Natural killer cell (primary cell): Measurements from ENCODE around the gene FAHD2A. TPM values are rescaled to one million over a fixed set of nuclear protein-coding genes. Genes with fewer than 3 reads are reported as not detected.
"Not testable (repeated sequence)": the region's sequence is repeated elsewhere in the genome, so short reads cannot be mapped to it uniquely, and the experiment has no call there.

Source experiments
- ATAC-seq, 3 donors: fragments of 150-1000 bp in 2 of 3; fragments of 200-7000 bp in 1 of 3; cut with Tn5 transposase; 1 replicate in 1 of 3; 2 replicates in 2 of 3; pipeline ENCODE4 v1.10.0; 2021; ENCODE audit warnings: mild to moderate bottlenecking in 2 of 3, moderate library complexity in 2 of 3
- DNase-seq, 2 donors: peaks; one replicate each; pipeline versions ENCODE4 v3.0.0 to v3.0.0-alpha.2; 2013 to 2021; ENCODE audit warnings: mixed read lengths in 1 of 2
- H3K27ac ChIP-seq: one replicate; pipeline ENCODE4 v1.5.1; 2013; ENCODE audit warnings: mild to moderate bottlenecking, low read length
- H3K27me3 ChIP-seq: one replicate; pipeline ENCODE4 v1.6.1; 2013; ENCODE audit warnings: low read length; ENCODE audit not compliant: control insufficient read depth, insufficient read depth
- H3K36me3 ChIP-seq: one replicate; pipeline ENCODE4 v1.6.1; 2013; ENCODE audit warnings: low read length; ENCODE audit not compliant: control insufficient read depth, insufficient read depth
- H3K4me1 ChIP-seq: one replicate; pipeline ENCODE4 v1.6.1; 2013; ENCODE audit warnings: low read length; ENCODE audit not compliant: control insufficient read depth, insufficient read depth
- H3K4me3 ChIP-seq: one replicate; pipeline ENCODE4 v1.5.1; 2013; ENCODE audit warnings: low read length
- H3K9me3 ChIP-seq: one replicate; pipeline ENCODE4 v1.6.1; 2013; ENCODE audit warnings: low read length; ENCODE audit not compliant: control insufficient read depth, insufficient read depth
- H3K27ac Mint-ChIP-seq, 2 donors: one replicate each; pipeline ENCODE4 v1.8.0; 2022; ENCODE audit warnings: mild to moderate bottlenecking in 2 of 2, mixed read lengths in 2 of 2, moderate library complexity in 1 of 2
- H3K27me3 Mint-ChIP-seq, 2 donors: one replicate each; pipeline ENCODE4 v1.8.0; 2022; ENCODE audit warnings: low read depth in 2 of 2, mixed read lengths in 2 of 2
- H3K36me3 Mint-ChIP-seq: one replicate; pipeline ENCODE4 v1.8.0; 2022; ENCODE audit warnings: mixed read lengths
- H3K4me1 Mint-ChIP-seq, 2 donors: one replicate each; pipeline ENCODE4 v1.8.0; 2022; ENCODE audit warnings: mixed read lengths in 2 of 2
- H3K4me3 Mint-ChIP-seq: one replicate; pipeline ENCODE4 v1.8.0; 2022; ENCODE audit warnings: mild to moderate bottlenecking, moderate library complexity, mixed read lengths
- H3K9me3 Mint-ChIP-seq, 2 donors: one replicate each; pipeline ENCODE4 v1.8.0; 2022; ENCODE audit warnings: mixed read lengths in 2 of 2
- WGBS: methylation state at CpG from one replicate; pipeline ENCODE4 v1.1.7; 2013; ENCODE audit warnings: missing lambda C conversion rate; ENCODE audit not compliant: insufficient coverage; 5-methylcytosine and 5-hydroxymethylcytosine counted together
- intact Hi-C: fragments of 100-400 bp; cut with micrococcal nuclease; formaldehyde crosslinking; loops from one replicate; pipeline ENCODE4 v1.14.2; 2022
- total RNA-seq, 4 donors: library from RNA; stranded (reverse); fragments of 120-200 nt in 1 of 4; gene quantifications; one replicate each; pipeline versions ENCODE4 v1.2.3 to v1.2.4, GENCODE V29; 2013 to 2022
- TF ChIP-seq, protein P1 (sequence below): fragments of 200-600 bp; IDR thresholded peaks from one replicate; pipeline ENCODE4 v1.8.0; 2022; ENCODE audit warnings: antibody characterized with exemption

FAHD2A gene
- total RNA-seq, 3 donors from 2014 or later (not counting 1 experiment from before 2014, with no cell fraction given), result 21.6 to 25.4 (median 22.0) TPM

DNA sequence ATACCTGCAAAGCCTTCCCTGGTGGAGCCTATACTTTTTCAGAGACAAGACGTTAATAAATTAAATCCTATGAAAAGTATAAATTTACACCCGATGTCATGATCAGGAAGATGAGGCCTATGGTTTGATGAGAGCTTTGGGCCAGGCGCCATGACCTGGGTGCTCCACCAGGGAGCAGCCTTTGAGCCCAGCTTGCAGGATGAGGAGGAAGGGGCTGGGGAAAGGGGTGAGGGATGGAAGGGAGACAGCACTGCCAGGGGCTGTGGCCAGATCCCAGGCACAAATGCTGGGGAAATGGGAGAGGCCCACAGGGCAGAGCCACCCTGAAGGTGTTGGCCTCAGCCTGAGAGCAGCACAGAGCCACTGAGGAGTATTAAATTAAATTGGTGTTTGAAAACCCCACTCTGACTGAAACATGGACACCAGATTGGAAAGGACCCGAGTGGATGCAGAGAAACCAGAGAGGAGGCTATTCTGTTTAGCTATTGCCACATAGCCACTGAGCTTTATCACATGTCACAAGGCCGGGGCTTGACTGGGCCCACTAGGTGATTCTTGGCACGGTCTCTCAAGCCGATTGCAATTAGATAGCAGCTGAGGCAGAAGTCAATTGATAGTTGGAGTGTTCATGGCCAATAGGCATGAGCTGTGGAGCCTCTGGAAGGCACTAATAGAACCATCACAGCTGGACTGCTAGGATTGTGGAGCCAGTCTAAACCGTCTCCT lies 9.6 kb upstream of the FAHD2A start:
- intact Hi-C loops, result no loop called here
- H3K36me3 Mint-ChIP-seq, result no peaks in the 10 kb centered on the region
- Histone ChIP-seq H3K9me3 (no peaks in the 10 kb centered on the region), H3K27me3 (no peaks in the 10 kb centered on the region), H3K36me3 (no peaks in the 10 kb centered on the region), H3K4me1 (peaks cover 6% of the 10 kb centered on the region), H3K27ac (no peak overlapping the region), H3K4me3 (no peak overlapping the region)
- TF ChIP-seq, protein P1, sequence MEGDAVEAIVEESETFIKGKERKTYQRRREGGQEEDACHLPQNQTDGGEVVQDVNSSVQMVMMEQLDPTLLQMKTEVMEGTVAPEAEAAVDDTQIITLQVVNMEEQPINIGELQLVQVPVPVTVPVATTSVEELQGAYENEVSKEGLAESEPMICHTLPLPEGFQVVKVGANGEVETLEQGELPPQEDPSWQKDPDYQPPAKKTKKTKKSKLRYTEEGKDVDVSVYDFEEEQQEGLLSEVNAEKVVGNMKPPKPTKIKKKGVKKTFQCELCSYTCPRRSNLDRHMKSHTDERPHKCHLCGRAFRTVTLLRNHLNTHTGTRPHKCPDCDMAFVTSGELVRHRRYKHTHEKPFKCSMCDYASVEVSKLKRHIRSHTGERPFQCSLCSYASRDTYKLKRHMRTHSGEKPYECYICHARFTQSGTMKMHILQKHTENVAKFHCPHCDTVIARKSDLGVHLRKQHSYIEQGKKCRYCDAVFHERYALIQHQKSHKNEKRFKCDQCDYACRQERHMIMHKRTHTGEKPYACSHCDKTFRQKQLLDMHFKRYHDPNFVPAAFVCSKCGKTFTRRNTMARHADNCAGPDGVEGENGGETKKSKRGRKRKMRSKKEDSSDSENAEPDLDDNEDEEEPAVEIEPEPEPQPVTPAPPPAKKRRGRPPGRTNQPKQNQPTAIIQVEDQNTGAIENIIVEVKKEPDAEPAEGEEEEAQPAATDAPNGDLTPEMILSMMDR, result no peak
- 76% methylated on average over 8 of the region's 8 CpGs for WGBS
- ATAC-seq (no peak), DNase-seq (no peak)
- no peaks in the 10 kb centered on the region for H3K9me3 Mint-ChIP-seq
- no peaks in the 10 kb centered on the region for H3K4me1 Mint-ChIP-seq
- no peak overlapping the region for H3K27ac Mint-ChIP-seq
- H3K27me3 Mint-ChIP-seq, result no peaks in the 10 kb centered on the region
- no peak overlapping the region for H3K4me3 Mint-ChIP-seq

DNA sequence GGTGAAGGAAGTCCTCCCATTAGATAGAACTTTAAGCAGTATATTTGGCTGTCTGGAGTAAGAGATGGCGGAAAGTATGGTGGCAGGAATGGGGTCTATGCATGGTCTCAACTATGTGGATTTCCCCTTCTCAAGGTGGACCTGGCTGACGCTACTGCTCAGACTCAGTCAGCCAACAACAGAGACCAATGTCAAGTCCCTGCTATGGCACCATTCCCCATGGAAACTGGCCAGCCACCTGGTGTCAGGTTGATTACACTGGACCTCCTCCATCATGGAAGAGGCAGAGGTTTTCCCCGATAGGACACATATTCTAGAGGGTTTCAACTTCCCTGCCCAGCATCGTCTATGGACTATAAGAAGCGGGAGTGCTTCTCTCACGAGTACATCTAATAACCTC lies 8.6 kb upstream of the FAHD2A start:
- DNase-seq (no peak), ATAC-seq (no peak)
- H3K4me3 ChIP-seq, result no peak overlapping the region
- Mint-ChIP-seq H3K4me3 (no peak overlapping the region), H3K36me3 (no peaks in the 10 kb centered on the region), H3K4me1 (no peaks in the 10 kb centered on the region), H3K9me3 (no peaks in the 10 kb centered on the region), H3K27ac (no peak overlapping the region), H3K27me3 (no peaks in the 10 kb centered on the region)
- peaks cover 5% of the 10 kb centered on the region for H3K4me1 ChIP-seq
- TF ChIP-seq, protein P1, result no peak
- no peaks in the 10 kb centered on the region for H3K36me3 ChIP-seq
- intact Hi-C loops, result no loop called here
- no peak overlapping the region for H3K27ac ChIP-seq
- H3K27me3 ChIP-seq, result no peaks in the 10 kb centered on the region
- H3K9me3 ChIP-seq, result no peaks in the 10 kb centered on the region
- 97% methylated on average over 6 of the region's 6 CpGs for WGBS

DNA sequence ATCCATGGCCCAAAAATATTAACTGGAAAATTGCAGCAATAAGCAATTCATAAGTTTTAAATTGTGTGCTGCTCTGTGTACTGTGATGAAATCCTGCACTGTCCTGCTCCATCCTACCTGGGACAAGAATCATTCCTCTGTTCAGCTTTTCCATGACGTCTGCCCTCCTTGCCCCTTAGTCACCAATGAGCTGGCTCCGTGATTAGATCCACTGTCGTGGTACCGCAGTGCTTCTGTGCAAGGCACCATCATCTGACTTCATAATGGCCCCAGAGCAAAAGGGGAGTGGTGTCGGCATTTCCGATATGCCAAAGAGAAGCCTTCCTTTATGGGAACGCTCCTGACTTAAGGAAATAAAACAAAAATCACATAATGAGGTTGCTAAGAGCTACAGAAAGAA lies 3.4 kb upstream of the FAHD2A start:
- whole genome bisulfite sequencing, result 98% methylated on average over 7 of the region's 7 CpGs
- Mint-ChIP-seq H3K27me3 (no peaks in the 10 kb centered on the region), H3K4me1 (peaks cover 27 to 28% of the 10 kb centered on the region in 2 donors), H3K27ac (no peak overlapping the region), H3K9me3 (no peaks in the 10 kb centered on the region), H3K36me3 (no peaks in the 10 kb centered on the region), H3K4me3 (no peak overlapping the region)
- no peaks in the 10 kb centered on the region for H3K36me3 ChIP-seq
- H3K27me3 ChIP-seq, result no peaks in the 10 kb centered on the region
- no peak overlapping the region for H3K27ac ChIP-seq
- peaks cover 23% of the 10 kb centered on the region for H3K4me1 ChIP-seq
- no peaks in the 10 kb centered on the region for H3K9me3 ChIP-seq
- intact Hi-C loops, result no loop called here
- ATAC-seq (no peak), DNase-seq (no peak)
- TF ChIP-seq, protein P1, result no peak
- no peak overlapping the region for H3K4me3 ChIP-seq

DNA sequence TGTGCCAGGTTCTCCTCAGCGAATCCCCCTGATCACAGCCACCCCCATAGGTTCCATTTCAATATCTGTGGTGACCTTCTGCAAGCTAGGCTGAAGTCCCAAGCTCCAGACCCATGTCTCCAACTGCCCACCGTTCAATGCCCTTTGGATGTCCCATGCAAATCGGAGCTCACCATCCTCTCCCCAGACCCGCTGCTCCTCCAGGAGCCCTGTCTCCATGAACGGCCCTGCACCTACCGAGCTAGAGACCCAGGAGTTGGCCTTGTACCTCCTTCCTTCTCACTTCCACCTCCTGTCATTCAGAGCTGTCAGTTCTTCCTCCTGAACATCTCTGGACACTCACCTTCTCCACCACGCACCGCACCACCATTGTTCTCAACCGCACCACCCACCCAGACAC lies 1.0 kb upstream of the FAHD2A start:
- TF ChIP-seq, protein P1, result no peak
- no peak for ATAC-seq
- no peaks in the 10 kb centered on the region for H3K36me3 Mint-ChIP-seq
- peak overlapping the region; percentile 97 for H3K27ac Mint-ChIP-seq
- H3K27ac ChIP-seq, result no peak overlapping the region
- H3K27me3 ChIP-seq, result no peaks in the 10 kb centered on the region
- no peaks in the 10 kb centered on the region for H3K9me3 Mint-ChIP-seq
- intact Hi-C loops, result no loop called here
- H3K4me3 Mint-ChIP-seq, result peak overlapping the region; percentile 62
- DNase-seq, result no peak
- no peak overlapping the region for H3K4me3 ChIP-seq
- 84% methylated on average over 9 of the region's 9 CpGs for WGBS
- H3K4me1 ChIP-seq, result peaks cover 23% of the 10 kb centered on the region
- H3K36me3 ChIP-seq, result no peaks in the 10 kb centered on the region
- peaks cover 27 to 29% of the 10 kb centered on the region in 2 donors for H3K4me1 Mint-ChIP-seq
- no peaks in the 10 kb centered on the region for H3K9me3 ChIP-seq
- no peaks in the 10 kb centered on the region for H3K27me3 Mint-ChIP-seq

DNA sequence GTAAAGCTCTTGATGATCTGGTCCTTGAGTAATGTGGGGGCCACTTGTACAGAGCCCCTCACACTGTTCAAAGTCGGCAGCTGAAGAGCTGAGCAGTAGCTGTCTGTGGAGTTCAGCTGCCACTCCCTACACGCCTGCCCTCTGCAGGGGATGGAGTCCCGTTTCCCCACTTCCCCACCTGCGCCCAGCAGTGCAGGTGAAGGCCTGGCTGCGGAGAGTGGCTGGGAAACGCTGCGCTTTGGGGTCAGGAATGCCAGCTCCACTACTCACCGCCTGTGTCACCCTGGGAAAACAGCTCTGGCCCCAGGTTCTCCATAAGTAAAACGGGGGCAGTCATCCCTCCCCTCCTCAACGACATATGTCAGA lies 521 bp upstream of the FAHD2A start:
- H3K9me3 Mint-ChIP-seq, H3K36me3 Mint-ChIP-seq, H3K9me3 ChIP-seq, H3K27me3 Mint-ChIP-seq, H3K27me3 ChIP-seq, H3K36me3 ChIP-seq: not testable (repeated sequence)
- 3% methylated on average over 10 of the region's 10 CpGs for WGBS
- peaks cover 23% of the 10 kb centered on the region for H3K4me1 ChIP-seq
- Mint-ChIP-seq H3K27ac (peak overlapping the region; percentile 97), H3K4me3 (peak overlapping the region; percentile 99), H3K4me1 (peaks cover 27 to 29% of the 10 kb centered on the region in 2 donors)
- peak overlapping the region; percentile 76 for H3K27ac ChIP-seq
- intact Hi-C loops, result loop anchor here (1.0 kb wide), 1 partner anchor 237 kb away; the partner anchor contains the start of gene ZNF2
- DNase-seq, result peak in 1 of 2 donors; percentile 28
- peak overlapping the region; percentile 85 for H3K4me3 ChIP-seq
- peak in 1 of 3 donors; percentile 1 for ATAC-seq
